Neural cell (in vitro differentiated cells): ENCODE results near the gene MCM3AP. TPM values are rescaled to one million over a fixed set of nuclear protein-coding genes. Genes with fewer than 3 reads are reported as not detected.

Experiments used
- H2AFZ ChIP-seq: fragments of 200-600, 300-800 bp; sonication (generic), shearing (Covaris generic); 2 replicates; pipeline ENCODE4 v1.6.0; 2014; ENCODE audit warnings: low read depth, mild to moderate bottlenecking, antibody characterized with exemption, low read length, moderate library complexity
- H3F3A ChIP-seq: fragments of 200-600 bp; shearing (Covaris generic); 2 replicates; pipeline ENCODE4 v1.6.1; 2016; ENCODE audit warnings: mild to moderate bottlenecking, moderate library complexity, mixed read lengths, antibody characterized with exemption, low read length; ENCODE audit not compliant: insufficient read depth, poor library complexity, severe bottlenecking
- H3K27ac ChIP-seq: fragments of 200-600, 300-800 bp; sonication (generic), shearing (Covaris generic); 2 replicates; pipeline ENCODE4 v1.5.1; 2014; ENCODE audit warnings: mild to moderate bottlenecking, low read length, moderate library complexity
- H3K27me3 ChIP-seq: fragments of 300-800, 200-600 bp; sonication (generic), shearing (Covaris generic); 2 replicates; pipeline ENCODE4 v1.6.0; 2014; ENCODE audit warnings: mild to moderate bottlenecking, low read depth, low read length, moderate library complexity; ENCODE audit not compliant: insufficient read depth
- H3K36me3 ChIP-seq: fragments of 300-800, 200-600 bp; sonication (generic), shearing (Covaris generic); 2 replicates; pipeline ENCODE4 v1.5.1; 2014; ENCODE audit warnings: mild to moderate bottlenecking, antibody characterized with exemption, low read length, moderate library complexity; ENCODE audit not compliant: insufficient read depth
- H3K4me2 ChIP-seq: fragments of 300-800, 200-600 bp; sonication (generic), shearing (Covaris generic); 2 replicates; pipeline ENCODE4 v1.6.0; 2014; ENCODE audit warnings: mild to moderate bottlenecking, low read length
- H3K4me3 ChIP-seq: fragments of 300-800, 200-600 bp; sonication (generic), shearing (Covaris generic); 2 replicates; pipeline ENCODE4 v1.5.1; 2014; ENCODE audit warnings: mild to moderate bottlenecking, low read length, moderate library complexity
- H3K79me2 ChIP-seq: fragments of 200-600 bp; shearing (Covaris generic); replicated peaks from 2 replicates; pipeline ENCODE4 v1.6.0; 2014; ENCODE audit warnings: mild to moderate bottlenecking, low read length, moderate library complexity; ENCODE audit not compliant: insufficient read depth
- H3K9ac ChIP-seq: fragments of 300-800, 200-600 bp; sonication (generic), shearing (Covaris generic); 2 replicates; pipeline ENCODE4 v1.6.1; 2016; ENCODE audit warnings: mild to moderate bottlenecking, low read length, mixed read lengths
- H3K9me2 ChIP-seq: fragments of 200-600 bp; shearing (Covaris generic); 2 replicates; pipeline ENCODE4 v1.6.1; 2016; ENCODE audit warnings: mild to moderate bottlenecking, low read length, mixed read lengths; ENCODE audit not compliant: insufficient read depth
- H3K9me3 ChIP-seq: fragments of 200-600, 300-800 bp; sonication (generic), shearing (Covaris generic); 2 replicates; pipeline ENCODE4 v1.6.1; 2016; ENCODE audit warnings: mild to moderate bottlenecking, mixed run types, low read length, moderate library complexity, mixed read lengths
- H4K20me1 ChIP-seq: fragments of 200-600 bp; shearing (Covaris generic); 2 replicates; pipeline ENCODE4 v1.6.1; 2016; ENCODE audit warnings: mild to moderate bottlenecking, mixed run types; ENCODE audit not compliant: insufficient read depth
- EP300 ChIP-seq: fragments of 450-650 bp; conservative IDR thresholded peaks from 2 replicates; pipeline ENCODE4 v1.6.1; 2014; ENCODE audit warnings: antibody characterized with exemption, mild to moderate bottlenecking, moderate library complexity; ENCODE audit not compliant: poor library complexity, severe bottlenecking
- EZH2 ChIP-seq: fragments of 200-600, 300-800 bp; shearing (Covaris generic), sonication (generic); IDR thresholded peaks from 2 replicates; pipeline ENCODE4 v1.6.1; 2014; ENCODE audit warnings: antibody characterized with exemption, low read length, borderline replicate concordance, mild to moderate bottlenecking; ENCODE audit not compliant: insufficient read depth, poor library complexity, severe bottlenecking
- MXI1 ChIP-seq: fragments of 450-650 bp; conservative IDR thresholded peaks from 2 replicates; pipeline ENCODE4 v1.6.1; 2014; ENCODE audit warnings: antibody characterized with exemption, mild to moderate bottlenecking; ENCODE audit not compliant: poor library complexity, severe bottlenecking
- POLR2AphosphoS5 ChIP-seq: IDR thresholded peaks from 2 replicates; pipeline ENCODE4 v1.6.1; 2012
- RAD21 ChIP-seq: fragments of 450-650 bp; conservative IDR thresholded peaks from 2 replicates; pipeline ENCODE4 v1.6.1; 2014; ENCODE audit warnings: antibody characterized with exemption, mild to moderate bottlenecking, moderate library complexity
- SMC3 ChIP-seq: fragments of 450-650 bp; conservative IDR thresholded peaks from 2 replicates; pipeline ENCODE4 v1.6.1; 2014; ENCODE audit warnings: antibody characterized with exemption, mild to moderate bottlenecking, moderate library complexity; ENCODE audit not compliant: poor library complexity
- TAF1 ChIP-seq: IDR thresholded peaks from 2 replicates; pipeline ENCODE4 v1.6.1; 2012; ENCODE audit warnings: low read depth
- polyA plus RNA-seq: library from polyadenylated mRNA; depleted of rRNA; stranded (reverse); fragments of >200 nt; gene quantifications from 2 replicates; pipeline ENCODE4 v1.2.3, GENCODE V29; 2014
- TF ChIP-seq, protein P1 (sequence below): IDR thresholded peaks from 2 replicates; pipeline ENCODE4 v1.6.1; 2012; ENCODE audit warnings: borderline replicate concordance
- TF ChIP-seq, protein P2 (sequence below): fragments of 450-650 bp; IDR thresholded peaks from 2 replicates; pipeline ENCODE4 v1.5.1; 2014; ENCODE audit warnings: antibody characterized with exemption, mild to moderate bottlenecking, moderate library complexity; ENCODE audit not compliant: poor library complexity, severe bottlenecking

MCM3AP gene
- polyA plus RNA-seq, 1 donor from 2014 or later, result 74.2 TPM

GRCh38 chr21:46329796-46330195, 44.4 kb upstream of the MCM3AP start:
- H3K79me2 ChIP-seq, result peaks cover 28% of the 10 kb centered on the region
- no peaks in the 10 kb centered on the region for H3K9me2 ChIP-seq
- no peaks in the 10 kb centered on the region for H3K9me3 ChIP-seq
- H4K20me1 ChIP-seq, result no peaks in the 10 kb centered on the region
- no peak overlapping the region for H3K4me3 ChIP-seq
- TF ChIP-seq RAD21 (no peak), POLR2AphosphoS5 (no peak), EP300 (no peak), MXI1 (no peak), SMC3 (no peak), TAF1 (no peak), EZH2 (no peak)
- TF ChIP-seq, protein P1, sequence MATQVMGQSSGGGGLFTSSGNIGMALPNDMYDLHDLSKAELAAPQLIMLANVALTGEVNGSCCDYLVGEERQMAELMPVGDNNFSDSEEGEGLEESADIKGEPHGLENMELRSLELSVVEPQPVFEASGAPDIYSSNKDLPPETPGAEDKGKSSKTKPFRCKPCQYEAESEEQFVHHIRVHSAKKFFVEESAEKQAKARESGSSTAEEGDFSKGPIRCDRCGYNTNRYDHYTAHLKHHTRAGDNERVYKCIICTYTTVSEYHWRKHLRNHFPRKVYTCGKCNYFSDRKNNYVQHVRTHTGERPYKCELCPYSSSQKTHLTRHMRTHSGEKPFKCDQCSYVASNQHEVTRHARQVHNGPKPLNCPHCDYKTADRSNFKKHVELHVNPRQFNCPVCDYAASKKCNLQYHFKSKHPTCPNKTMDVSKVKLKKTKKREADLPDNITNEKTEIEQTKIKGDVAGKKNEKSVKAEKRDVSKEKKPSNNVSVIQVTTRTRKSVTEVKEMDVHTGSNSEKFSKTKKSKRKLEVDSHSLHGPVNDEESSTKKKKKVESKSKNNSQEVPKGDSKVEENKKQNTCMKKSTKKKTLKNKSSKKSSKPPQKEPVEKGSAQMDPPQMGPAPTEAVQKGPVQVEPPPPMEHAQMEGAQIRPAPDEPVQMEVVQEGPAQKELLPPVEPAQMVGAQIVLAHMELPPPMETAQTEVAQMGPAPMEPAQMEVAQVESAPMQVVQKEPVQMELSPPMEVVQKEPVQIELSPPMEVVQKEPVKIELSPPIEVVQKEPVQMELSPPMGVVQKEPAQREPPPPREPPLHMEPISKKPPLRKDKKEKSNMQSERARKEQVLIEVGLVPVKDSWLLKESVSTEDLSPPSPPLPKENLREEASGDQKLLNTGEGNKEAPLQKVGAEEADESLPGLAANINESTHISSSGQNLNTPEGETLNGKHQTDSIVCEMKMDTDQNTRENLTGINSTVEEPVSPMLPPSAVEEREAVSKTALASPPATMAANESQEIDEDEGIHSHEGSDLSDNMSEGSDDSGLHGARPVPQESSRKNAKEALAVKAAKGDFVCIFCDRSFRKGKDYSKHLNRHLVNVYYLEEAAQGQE, result no peak
- TF ChIP-seq, protein P2, sequence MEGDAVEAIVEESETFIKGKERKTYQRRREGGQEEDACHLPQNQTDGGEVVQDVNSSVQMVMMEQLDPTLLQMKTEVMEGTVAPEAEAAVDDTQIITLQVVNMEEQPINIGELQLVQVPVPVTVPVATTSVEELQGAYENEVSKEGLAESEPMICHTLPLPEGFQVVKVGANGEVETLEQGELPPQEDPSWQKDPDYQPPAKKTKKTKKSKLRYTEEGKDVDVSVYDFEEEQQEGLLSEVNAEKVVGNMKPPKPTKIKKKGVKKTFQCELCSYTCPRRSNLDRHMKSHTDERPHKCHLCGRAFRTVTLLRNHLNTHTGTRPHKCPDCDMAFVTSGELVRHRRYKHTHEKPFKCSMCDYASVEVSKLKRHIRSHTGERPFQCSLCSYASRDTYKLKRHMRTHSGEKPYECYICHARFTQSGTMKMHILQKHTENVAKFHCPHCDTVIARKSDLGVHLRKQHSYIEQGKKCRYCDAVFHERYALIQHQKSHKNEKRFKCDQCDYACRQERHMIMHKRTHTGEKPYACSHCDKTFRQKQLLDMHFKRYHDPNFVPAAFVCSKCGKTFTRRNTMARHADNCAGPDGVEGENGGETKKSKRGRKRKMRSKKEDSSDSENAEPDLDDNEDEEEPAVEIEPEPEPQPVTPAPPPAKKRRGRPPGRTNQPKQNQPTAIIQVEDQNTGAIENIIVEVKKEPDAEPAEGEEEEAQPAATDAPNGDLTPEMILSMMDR, result no peak
- no peaks in the 10 kb centered on the region for H3K36me3 ChIP-seq
- H3K9ac ChIP-seq, result no peak overlapping the region
- H3K4me2 ChIP-seq, result no peak overlapping the region
- H3K27me3 ChIP-seq, result no peaks in the 10 kb centered on the region
- no peak overlapping the region for H2AFZ ChIP-seq
- no peak overlapping the region for H3K27ac ChIP-seq
- no peaks in the 10 kb centered on the region for H3F3A ChIP-seq

- no peaks in the 10 kb centered on the region for H3K9me2 ChIP-seq
- no peaks in the 10 kb centered on the region for H3K36me3 ChIP-seq
- H3F3A ChIP-seq, result no peaks in the 10 kb centered on the region
- H3K27me3 ChIP-seq, result no peaks in the 10 kb centered on the region
- H3K27ac ChIP-seq, result no peak overlapping the region
- no peak for TF ChIP-seq MXI1
- peaks cover 33% of the 10 kb centered on the region for H3K79me2 ChIP-seq
- no peaks in the 10 kb centered on the region for H3K9me3 ChIP-seq
- H3K9ac ChIP-seq, result no peak overlapping the region
- no peak overlapping the region for H3K4me2 ChIP-seq
- H3K4me3 ChIP-seq, result no peak overlapping the region
- no peaks in the 10 kb centered on the region for H4K20me1 ChIP-seq
- no peak overlapping the region for H2AFZ ChIP-seq
Measured at GRCh38 chr21:46328151-46328550, 42.7 kb upstream of the MCM3AP start.

- Histone ChIP-seq H2AFZ (no peak overlapping the region), H3K9me3 (no peaks in the 10 kb centered on the region), H3K4me3 (no peak overlapping the region), H4K20me1 (no peaks in the 10 kb centered on the region), H3K9ac (no peak overlapping the region), H3K27ac (no peak overlapping the region), H3K4me2 (no peak overlapping the region), H3K79me2 (peaks cover 37% of the 10 kb centered on the region), H3K9me2 (no peaks in the 10 kb centered on the region), H3K36me3 (no peaks in the 10 kb centered on the region), H3F3A (no peaks in the 10 kb centered on the region), H3K27me3 (no peaks in the 10 kb centered on the region)
- TF ChIP-seq EP300 (no peak), SMC3 (no peak)
Measured at GRCh38 chr21:46327711-46328110, 42.3 kb upstream of the MCM3AP start.
